ENCODE data around the gene C1QA.

DNA sequence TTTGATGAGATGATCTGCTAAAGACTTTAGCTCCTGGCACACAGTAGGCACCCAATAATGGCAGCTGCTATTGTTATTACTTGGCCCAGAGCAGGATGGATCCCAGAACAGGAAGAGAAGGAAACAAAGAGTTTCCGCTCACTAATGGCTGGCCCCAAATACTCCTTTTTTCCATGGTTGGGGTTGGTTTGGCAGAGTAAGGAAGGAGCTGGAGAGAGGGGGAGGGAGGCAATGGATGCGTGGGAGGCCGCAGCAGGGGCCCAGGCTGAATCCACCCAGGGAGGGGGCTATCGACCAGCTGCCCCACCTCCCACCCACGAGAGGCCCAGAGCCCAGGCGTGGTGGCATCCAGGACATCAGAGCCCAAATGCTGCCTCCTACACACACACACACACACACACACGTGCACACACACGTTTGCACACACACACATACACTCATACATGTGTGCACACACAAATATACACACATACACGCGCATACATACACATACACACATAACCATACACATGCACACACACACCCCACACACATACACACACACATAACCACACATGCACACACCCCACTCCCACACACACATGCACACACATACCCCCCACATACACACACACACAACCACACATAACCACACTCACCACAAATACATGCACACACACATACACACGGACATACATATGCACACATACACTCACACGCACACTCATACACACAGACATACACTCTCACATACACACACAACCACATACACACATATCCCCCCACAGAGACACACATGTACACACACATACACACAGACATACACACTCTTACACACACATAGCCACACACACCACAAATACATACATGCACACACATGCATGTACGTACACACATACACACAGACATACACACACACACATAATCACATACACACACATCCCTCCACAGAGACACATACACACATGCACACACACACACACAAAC, 41.8 kb downstream of the C1QA start:
- no peak for TF ChIP-seq NFRKB (IDR thresholded peaks at IDR 0.05)
- no peak for TF ChIP-seq ZNF384 (IDR thresholded peaks at IDR 0.05)
- TF ChIP-seq HDGF (IDR thresholded peaks at IDR 0.05; ENCODE audit: borderline replicate concordance), result no peak
- no peak for TF ChIP-seq FOXA1 (IDR thresholded peaks at IDR 0.05)
- TF ChIP-seq FOXM1 (IDR thresholded peaks at IDR 0.05; ENCODE audit: borderline replicate concordance), result no peak
- TF ChIP-seq SP1 (IDR thresholded peaks at IDR 0.05), result no peak
- TF ChIP-seq BHLHE40 (IDR thresholded peaks at IDR 0.05; ENCODE audit: borderline replicate concordance), result no peak
- TF ChIP-seq CTBP1 (IDR thresholded peaks at IDR 0.05; ENCODE audit: borderline replicate concordance), result 0 out of 2 replicates have a peak, but pooled peaks have one; percentile 4
- TF ChIP-seq, protein P1, sequence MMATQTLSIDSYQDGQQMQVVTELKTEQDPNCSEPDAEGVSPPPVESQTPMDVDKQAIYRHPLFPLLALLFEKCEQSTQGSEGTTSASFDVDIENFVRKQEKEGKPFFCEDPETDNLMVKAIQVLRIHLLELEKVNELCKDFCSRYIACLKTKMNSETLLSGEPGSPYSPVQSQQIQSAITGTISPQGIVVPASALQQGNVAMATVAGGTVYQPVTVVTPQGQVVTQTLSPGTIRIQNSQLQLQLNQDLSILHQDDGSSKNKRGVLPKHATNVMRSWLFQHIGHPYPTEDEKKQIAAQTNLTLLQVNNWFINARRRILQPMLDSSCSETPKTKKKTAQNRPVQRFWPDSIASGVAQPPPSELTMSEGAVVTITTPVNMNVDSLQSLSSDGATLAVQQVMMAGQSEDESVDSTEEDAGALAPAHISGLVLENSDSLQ (IDR thresholded peaks at IDR 0.05), result no peak
- TF ChIP-seq SUZ12 (IDR thresholded peaks at IDR 0.05), result no peak
- 0 out of 2 replicates have a peak, but pooled peaks have one; percentile 18 for TF ChIP-seq TARDBP (IDR thresholded peaks at IDR 0.05)
